Choroid plexus epithelial cell (primary cell): ENCODE results near the gene TMED8.

Experiments
- DNase-seq: peaks from one replicate; pipeline ENCODE4 v3.0.0-alpha.2; 2010; ENCODE audit warnings: low read depth
- H3K4me3 ChIP-seq: 2 replicates; pipeline ENCODE4 v1.5.1; 2011; ENCODE audit warnings: low read depth, mild to moderate bottlenecking, control low read depth, low read length, moderate library complexity
- CTCF ChIP-seq: conservative IDR thresholded peaks from 2 replicates; pipeline ENCODE4 v1.5.1; 2011; ENCODE audit warnings: low read depth, mild to moderate bottlenecking, control low read depth, inconsistent platforms, low read length, moderate library complexity

Gene TMED8

GRCh38 chr14:77409131-77409533, 32.2 kb upstream of the TMED8 start:
- H3K4me3 ChIP-seq, result no peak overlapping the region
- DNase-seq, result peak; percentile 52
- peak; percentile 60 for TF ChIP-seq CTCF

GRCh38 chr14:77407158-77407557, 30.3 kb upstream of the TMED8 start:
- DNase-seq, result peak; percentile 18
- H3K4me3 ChIP-seq, result no peak overlapping the region
- TF ChIP-seq CTCF, result no peak

- no peak for DNase-seq
- TF ChIP-seq CTCF, result no peak
- no peak overlapping the region for H3K4me3 ChIP-seq
These were observed 29.8 kb upstream of the TMED8 start for GRCh38 chr14:77406718-77407117.

GRCh38 chr14:77406086-77406485, 29.2 kb upstream of the TMED8 start:
- DNase-seq, result peak; percentile 10
- no peak overlapping the region for H3K4me3 ChIP-seq
- TF ChIP-seq CTCF, result no peak

- TF ChIP-seq CTCF, result no peak
- no peak for DNase-seq
These were observed 26.9 kb upstream of the TMED8 start for GRCh38 chr14:77403768-77404167.

GRCh38 chr14:77400216-77400615, 23.3 kb upstream of the TMED8 start:
- H3K4me3 ChIP-seq, result no peak overlapping the region
- TF ChIP-seq CTCF, result no peak
- DNase-seq, result no peak

More at GRCh38 chr14:77403768-77404167, 26.9 kb upstream of the TMED8 start:
- no peak overlapping the region for H3K4me3 ChIP-seq

GRCh38 chr14:77390188-77390587, 13.3 kb upstream of the TMED8 start:
- H3K4me3 ChIP-seq, result no peak overlapping the region
- DNase-seq, result no peak
- TF ChIP-seq CTCF, result no peak
